Hematopoietic multipotent progenitor cell treated with erythropoietin and hydrocortisone succinate and interleukin-3 and kit ligand, for 6 days (in vitro differentiated cells): ENCODE data around the gene JAZF1.

Experiments used
- DNase-seq: peaks from one replicate; pipeline ENCODE4 v3.0.0-alpha.2; 2015

The JAZF1 gene

GRCh38 chr7:28191184-28191583 is 10.6 kb upstream of the JAZF1 start:
- DNase-seq: no peak

GRCh38 chr7:28190077-28190710 is 9.6 kb upstream of the JAZF1 start:
- no peak for DNase-seq

- DNase-seq: no peak
Measured at GRCh38 chr7:28187012-28187411, 6.4 kb upstream of the JAZF1 start.

DNA sequence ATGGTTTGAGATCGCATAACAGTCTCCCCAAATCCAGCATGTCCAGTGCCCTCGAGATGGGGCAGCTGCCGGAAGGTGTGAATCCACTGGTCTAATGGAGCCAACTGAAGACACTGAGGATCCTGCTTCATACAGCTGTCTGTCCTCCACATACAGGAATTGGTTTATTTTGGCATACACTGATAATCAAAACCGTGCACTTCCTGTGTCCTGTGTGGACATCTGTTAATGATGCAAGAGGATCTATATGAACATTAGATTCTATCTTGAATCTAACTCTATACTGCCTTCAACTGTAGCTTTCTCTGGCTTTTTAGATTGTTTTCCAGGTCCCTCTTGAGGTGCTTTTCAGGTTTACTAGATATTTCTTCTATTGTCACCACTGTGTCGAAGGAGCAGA is 3.0 kb upstream of the JAZF1 start:
- DNase-seq: peak; percentile 66

GRCh38 chr7:28182071-28182471 is 1.5 kb upstream of the JAZF1 start:
- DNase-seq: peak; percentile 94

DNA sequence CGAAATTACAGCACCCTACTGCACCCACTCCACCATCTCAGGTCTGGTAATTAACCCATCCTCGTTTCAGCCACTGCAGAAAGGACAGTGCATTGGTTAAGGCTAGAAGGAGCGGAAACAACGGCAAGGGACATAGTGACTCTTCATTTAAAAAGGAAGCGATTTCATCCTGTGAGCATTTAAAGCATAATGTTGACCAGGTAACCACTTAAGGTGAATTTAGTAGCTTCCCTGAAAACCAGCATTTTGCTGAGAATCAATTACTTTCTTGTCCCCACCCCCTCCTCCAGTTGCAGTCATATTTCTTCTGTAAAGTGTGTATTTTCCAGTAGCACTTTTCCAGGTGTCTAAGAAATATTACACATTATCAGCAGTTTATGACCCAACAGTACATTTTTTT is 821 bp upstream of the JAZF1 start:
- no peak for DNase-seq

- no peak for DNase-seq
Measured at GRCh38 chr7:28180031-28180363, 598 bp downstream of the JAZF1 start.

GRCh38 chr7:28179120-28180030 is 1.2 kb downstream of the JAZF1 start:
- peak; percentile 83 for DNase-seq

DNA sequence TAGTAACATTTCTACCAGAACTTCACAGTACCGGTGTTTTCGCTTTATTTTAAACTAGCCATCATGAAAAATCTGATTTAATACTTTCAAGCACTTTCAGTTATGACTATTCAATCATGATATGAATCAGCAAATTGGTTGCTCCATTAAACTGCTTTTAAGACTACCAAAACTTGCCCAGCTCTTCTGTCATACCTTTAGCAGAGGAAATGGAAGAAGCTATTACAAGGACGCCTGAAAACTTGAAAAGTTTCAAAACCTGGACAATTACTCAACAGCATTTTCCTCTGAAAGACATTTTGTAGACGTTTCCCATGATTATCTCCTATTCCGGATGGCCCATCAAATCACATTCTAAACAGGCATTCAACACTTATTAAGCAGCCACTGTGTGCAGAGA is 2.0 kb downstream of the JAZF1 start:
- DNase-seq: peak; percentile 47

GRCh38 chr7:28177836-28178235 is 2.8 kb downstream of the JAZF1 start:
- DNase-seq: no peak

DNA sequence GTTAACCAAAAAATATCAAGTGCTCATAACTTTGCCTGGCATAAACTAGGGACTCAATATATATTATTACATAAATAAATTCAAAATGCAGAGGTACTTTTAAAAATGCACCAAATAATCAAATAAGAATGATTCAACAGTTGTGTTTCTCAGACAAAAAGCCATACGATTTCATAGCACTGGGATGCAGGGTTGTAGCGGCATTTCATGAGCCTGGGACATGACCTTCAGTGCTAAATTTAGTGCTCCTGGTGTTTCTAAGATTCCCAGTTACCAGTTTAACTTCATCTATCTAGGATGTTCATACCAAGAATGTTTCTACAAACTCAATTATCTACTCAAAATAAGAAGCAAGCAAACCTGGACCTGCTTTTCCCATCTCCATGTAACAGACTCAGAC is 4.0 kb downstream of the JAZF1 start:
- no peak for DNase-seq

GRCh38 chr7:28176174-28176573 is 4.4 kb downstream of the JAZF1 start:
- DNase-seq: peak; percentile 48

DNA sequence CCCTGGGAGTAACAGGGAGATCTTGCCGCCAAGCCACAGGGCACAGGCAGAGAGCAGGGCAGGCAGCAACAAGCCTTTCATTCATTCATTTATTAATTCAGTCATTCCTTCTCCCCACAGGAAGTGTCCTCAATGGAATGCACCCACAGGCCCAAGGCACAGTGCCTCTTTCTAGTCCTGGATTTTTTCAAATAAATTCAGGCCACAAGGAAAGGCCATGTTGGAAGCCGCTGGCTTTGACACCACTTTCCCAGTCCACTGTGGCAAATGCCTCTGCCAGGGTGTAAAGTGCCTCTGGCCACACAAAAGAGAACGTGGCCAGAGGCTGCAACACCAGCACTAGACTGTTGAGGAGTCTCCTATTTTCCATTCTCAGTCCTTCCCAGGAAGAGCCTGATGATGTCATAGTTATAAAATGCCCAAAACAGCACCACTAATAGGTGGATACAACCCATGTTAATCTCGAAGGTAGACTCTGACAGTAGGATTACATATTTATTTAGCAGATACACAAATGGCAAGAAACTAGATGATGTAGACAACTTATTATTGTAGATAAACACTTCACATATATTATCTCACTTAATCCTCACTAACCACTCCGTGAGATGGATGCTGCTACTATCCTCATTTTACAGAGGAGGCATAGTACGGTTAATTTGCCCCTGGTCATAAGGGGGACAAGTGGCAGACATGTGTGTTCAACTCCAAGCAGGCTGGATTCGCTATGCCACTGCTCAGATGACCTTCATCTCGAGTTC is 5.5 kb downstream of the JAZF1 start:
- DNase-seq: no peak

DNA sequence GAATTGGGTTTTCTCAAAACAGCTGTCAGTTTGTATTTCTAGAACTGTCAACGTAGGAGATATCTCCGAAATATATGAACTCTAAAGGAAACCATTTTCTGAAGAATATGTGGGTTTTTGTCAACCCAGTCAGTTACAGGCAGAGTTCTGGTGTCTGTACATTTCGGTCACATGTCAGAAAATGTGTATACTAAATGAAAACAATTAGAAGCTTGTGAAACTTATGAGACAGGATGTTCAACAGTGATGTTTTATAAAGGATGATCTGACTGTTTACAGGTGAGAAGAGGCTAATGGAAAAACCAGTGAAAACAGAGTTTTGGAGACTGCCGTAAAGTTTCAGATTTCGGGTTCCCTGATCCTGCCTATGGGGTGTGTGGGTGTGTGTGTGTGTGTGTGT is 6.2 kb downstream of the JAZF1 start:
- DNase-seq: no peak

- DNase-seq: no peak
Measured at GRCh38 chr7:28173531-28173930, 7.1 kb downstream of the JAZF1 start.

- no peak for DNase-seq
Measured at GRCh38 chr7:28172958-28173357, 7.6 kb downstream of the JAZF1 start.

DNA sequence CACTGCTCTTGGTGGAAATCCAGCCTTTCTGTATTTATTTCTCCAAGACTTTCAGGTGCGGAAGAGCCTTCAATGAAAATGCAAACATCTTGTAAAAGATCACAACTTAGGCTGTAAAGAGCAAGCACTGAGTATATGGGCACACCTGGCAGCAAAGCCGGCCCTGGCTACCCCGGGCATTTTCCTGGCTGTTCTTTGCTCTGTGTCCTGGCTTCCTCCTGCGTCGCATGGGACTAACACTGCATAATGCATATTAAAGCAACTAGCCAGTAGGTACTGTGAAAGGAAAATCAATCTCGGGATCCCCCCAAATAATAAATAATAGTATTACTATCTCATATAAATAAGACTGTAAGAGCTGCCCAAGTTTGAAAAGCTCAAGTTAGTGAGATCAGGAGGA is 9.9 kb downstream of the JAZF1 start:
- DNase-seq: no peak

- no peak for DNase-seq
Measured at GRCh38 chr7:28169230-28169629, 11.4 kb downstream of the JAZF1 start.

DNA sequence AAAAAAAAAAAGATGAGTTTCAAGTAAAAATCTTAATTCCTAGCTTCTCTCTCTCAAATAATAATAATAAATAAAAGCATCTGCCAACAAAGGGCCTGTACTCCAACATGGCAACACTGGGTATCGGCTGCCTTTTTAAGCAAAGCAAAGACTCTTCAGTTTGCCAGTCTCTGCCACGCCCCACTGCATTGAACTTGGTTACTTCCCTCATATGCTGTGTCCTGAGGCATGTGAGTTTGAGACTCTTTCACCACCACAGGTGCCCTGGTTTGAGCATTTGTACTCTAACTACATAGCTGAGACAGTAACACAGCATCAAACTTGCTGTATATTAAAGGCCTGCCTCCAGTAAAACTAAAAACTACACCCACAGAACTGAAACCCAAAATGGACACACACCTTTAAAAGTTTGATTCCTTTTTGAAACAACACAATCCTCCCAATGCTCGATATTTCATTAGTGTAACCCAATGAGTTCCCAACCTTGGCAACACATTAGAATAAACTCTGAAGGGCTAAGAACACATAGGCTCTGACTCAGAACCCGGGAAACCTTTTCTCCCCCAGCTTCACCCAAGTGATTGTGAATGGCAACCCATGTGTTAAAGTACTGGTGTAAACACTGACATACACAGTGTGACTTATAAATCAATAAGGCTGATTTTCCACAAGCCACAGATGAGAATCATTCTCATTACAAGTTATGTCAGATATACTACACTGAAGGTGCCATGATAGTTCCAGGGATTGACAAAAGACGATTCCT is 12.0 kb downstream of the JAZF1 start:
- DNase-seq: no peak

DNA sequence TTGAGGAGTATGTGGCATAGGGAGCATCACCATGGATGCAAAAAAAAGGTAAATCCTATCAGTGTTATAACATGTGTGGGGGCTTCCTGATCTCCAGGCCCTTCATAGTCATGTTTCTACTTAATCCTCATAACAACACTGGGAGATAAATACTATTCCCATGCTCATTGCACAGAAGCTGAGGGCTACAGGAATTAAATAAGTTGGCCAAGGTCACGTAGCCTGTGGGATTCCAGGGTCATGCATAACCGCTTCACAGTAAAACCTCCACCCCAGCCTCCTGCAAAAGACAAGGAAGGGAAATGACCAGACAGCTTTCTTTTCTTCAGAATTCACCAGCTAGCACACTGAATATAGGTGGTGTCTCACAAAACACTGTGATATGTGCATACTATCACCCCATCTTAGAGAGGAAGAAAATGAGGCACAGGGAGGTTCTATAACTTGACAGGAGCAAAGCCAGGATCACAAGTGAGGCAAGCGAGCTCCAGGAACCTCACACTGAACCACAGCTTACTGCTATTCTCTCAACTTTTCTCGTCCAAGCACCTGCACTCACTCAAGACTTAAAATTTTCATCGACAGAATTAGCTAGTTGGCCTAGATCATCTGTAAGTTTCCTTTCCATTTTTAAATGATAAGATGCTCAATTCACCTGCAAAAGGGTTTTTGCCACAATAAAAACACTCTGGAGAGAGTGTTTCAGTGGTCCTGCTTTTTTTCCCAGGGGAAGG is 13.4 kb downstream of the JAZF1 start:
- DNase-seq: no peak

DNA sequence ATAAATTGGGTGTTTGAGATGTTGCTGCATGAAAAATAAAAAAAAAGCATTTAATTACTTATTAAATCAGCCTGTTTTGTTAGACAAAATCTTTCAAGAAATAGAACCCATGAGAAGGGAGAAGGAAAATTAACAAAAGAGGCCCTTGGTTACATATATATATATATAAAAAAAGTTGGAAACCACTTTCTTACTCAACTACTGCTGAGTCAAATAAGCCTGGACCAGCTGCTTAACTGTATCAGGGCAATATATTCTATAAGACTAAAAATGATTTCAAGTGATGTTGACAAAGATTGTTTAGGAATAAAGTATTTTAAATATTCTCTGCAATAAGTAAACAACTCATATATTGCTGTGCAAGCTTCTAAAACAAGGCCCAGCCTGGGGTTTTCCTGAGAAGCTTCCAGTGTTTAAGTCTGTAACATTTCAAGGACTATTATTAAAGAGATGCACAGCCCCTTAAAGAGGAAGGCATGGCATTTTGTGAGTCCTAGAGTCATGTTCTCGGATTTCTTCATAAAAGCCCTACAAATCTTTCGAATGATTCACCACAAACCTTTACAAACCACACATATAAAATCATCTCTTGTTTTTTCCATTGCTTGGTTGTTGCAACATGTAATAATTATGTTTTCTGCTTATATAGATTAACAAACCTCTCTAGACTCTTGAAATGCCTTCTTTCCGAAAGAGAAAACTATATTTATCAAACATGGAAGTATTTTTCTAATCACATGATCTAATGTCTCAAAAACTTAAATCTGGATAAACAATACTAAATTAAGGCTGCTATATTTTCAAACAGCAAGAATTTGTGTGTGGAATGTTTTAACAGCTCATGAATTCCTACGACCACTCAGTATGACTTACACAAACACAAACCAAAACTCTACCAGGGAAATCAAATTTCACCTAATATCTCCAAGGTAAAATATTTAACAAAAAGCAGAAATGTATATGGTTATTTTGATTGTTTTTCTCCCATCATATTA is 14.3 kb downstream of the JAZF1 start:
- no peak for DNase-seq
